Endodermal cell (in vitro differentiated cells): ENCODE data around the gene MCF2L2. TPM values are rescaled to one million over a fixed set of nuclear protein-coding genes. Genes with fewer than 3 reads are reported as not detected.

Experiments
- DNase-seq: peaks from one replicate; pipeline ENCODE4 v3.0.0-alpha.2; 2017
- H3K27ac ChIP-seq: 2 replicates; pipeline ENCODE4 v1.5.1; 2013; ENCODE audit warnings: mild to moderate bottlenecking, low read depth, low read length, moderate library complexity
- H3K27me3 ChIP-seq: 2 replicates; pipeline ENCODE4 v1.6.1; 2013; ENCODE audit warnings: mild to moderate bottlenecking, low read length, moderate library complexity; ENCODE audit not compliant: insufficient read depth, control insufficient read depth, poor library complexity, severe bottlenecking
- H3K36me3 ChIP-seq: 2 replicates; pipeline ENCODE4 v1.7.0; 2013; ENCODE audit warnings: mild to moderate bottlenecking, low read length, moderate library complexity; ENCODE audit not compliant: control insufficient read depth, insufficient read depth
- H3K4me1 ChIP-seq: one replicate; pipeline ENCODE4 v1.7.0; 2013; ENCODE audit warnings: low read length; ENCODE audit not compliant: control insufficient read depth, insufficient read depth
- H3K4me3 ChIP-seq: 2 replicates; pipeline ENCODE4 v1.5.1; 2013; ENCODE audit warnings: mild to moderate bottlenecking, low read length, moderate library complexity
- H3K9ac ChIP-seq: 2 replicates; pipeline ENCODE4 v1.6.1; 2013; ENCODE audit warnings: mild to moderate bottlenecking, low read length, moderate library complexity; ENCODE audit not compliant: poor library complexity, severe bottlenecking; ENCODE audit errors: extremely low read depth
- H3K9me3 ChIP-seq: 2 replicates; pipeline ENCODE4 v1.6.1; 2013; ENCODE audit warnings: mild to moderate bottlenecking, low read length, moderate library complexity; ENCODE audit not compliant: control insufficient read depth
- H3K27ac Mint-ChIP-seq: 2 replicates; pipeline ENCODE4 v1.8.0; 2020; ENCODE audit warnings: mixed read lengths
- H3K27me3 Mint-ChIP-seq: 2 replicates; pipeline ENCODE4 v1.8.0; 2021; ENCODE audit warnings: mild to moderate bottlenecking, mixed read lengths; ENCODE audit not compliant: insufficient read depth
- H3K36me3 Mint-ChIP-seq: 2 replicates; pipeline ENCODE4 v1.8.0; 2020; ENCODE audit warnings: low read depth, mixed read lengths
- H3K4me1 Mint-ChIP-seq: 2 replicates; pipeline ENCODE4 v1.8.0; 2020; ENCODE audit warnings: mixed read lengths
- H3K4me3 Mint-ChIP-seq: 2 replicates; pipeline ENCODE4 v1.8.0; 2020; ENCODE audit warnings: mild to moderate bottlenecking, moderate library complexity, mixed read lengths
- H3K9me3 Mint-ChIP-seq: 2 replicates; pipeline ENCODE4 v1.8.0; 2020; ENCODE audit warnings: mild to moderate bottlenecking, mixed read lengths
- WGBS, 2 experiments: methylation state at CpG; one replicate each; pipeline versions ENCODE4 v1.1.5 to v1.1.7; 2013; ENCODE audit warnings: missing lambda C conversion rate in 2 of 2, mixed read lengths in 1 of 2; ENCODE audit not compliant: insufficient coverage in 1 of 2, insufficient read length in 1 of 2; 5-methylcytosine and 5-hydroxymethylcytosine counted together
- total RNA-seq, 2 donors: library from RNA; stranded (reverse); fragmentation: NEBNext Ultra II Directional in 1 of 2; extraction: Animal tissue kit (Norgen Biotek cat#: 25700) in 1 of 2; gene quantifications; 2 replicates in 1 of 2; 3 replicates in 1 of 2; pipeline ENCODE4 v1.2.1, GENCODE V29; 2021
- TF ChIP-seq, protein P1 (sequence below): fragments of 200-600 bp; sonication (generic); conservative IDR thresholded peaks from 2 replicates; pipeline ENCODE4 v1.5.0; 2021; ENCODE audit warnings: antibody characterized with exemption, mild to moderate bottlenecking

Gene MCF2L2
- total RNA-seq, 2 donors from 2014 or later, result 72.6 to 86.5 TPM

DNA sequence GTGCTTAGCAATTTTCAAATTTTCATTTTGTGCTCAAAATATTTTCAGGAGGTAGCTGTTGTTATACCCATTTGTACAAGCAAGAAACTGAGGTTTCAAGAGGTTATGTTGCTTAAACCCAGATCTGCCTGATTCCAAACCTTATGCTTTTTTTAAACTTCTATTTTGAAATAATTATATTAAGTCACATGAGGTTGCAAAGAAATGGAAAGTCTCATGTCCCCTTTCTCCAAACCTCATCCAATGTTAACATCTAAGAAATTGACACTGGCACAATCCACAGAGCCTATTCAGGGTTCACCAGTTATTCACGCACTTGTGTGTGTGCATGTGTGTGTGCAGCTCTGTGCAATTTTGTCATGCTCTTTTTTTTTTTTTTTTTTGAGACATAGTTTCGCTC is 140.3 kb downstream of the MCF2L2 start:
- no peaks in the 10 kb centered on the region for H3K9me3 Mint-ChIP-seq
- no peak overlapping the region for H3K27ac ChIP-seq

DNA sequence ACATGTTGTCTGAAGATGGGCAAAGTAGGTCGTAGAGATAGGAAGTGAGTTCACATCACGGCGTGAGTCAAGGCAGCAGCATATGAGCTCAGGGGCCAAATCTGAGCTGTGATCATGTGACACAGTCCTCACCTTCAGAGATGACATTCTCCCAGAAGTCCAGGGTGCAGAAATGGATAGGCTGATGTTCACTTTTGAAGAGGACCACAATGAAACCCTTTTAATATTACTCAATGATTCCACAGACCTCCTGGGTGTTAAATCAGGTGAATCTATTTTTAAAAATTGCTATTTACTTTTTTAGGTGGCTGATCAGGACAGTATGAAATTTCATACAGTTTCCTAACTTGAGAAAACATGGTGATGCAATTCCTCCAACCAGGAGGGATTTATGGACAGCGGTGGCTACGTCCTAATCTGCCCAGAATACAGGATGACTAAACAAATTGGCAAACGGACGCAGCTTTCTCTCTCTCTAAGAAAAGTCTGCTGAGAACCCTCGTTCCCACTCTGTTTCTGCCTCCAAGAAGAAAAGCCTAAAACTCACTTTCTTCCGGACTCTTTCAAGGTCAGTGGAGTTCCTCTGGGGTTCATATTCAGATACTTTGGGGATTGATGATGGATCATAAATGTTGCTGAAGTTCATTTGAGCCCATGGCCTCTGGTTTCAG is 141.0 kb downstream of the MCF2L2 start:
- no peaks in the 10 kb centered on the region for H3K4me1 Mint-ChIP-seq
- no peak overlapping the region for H3K9ac ChIP-seq
- 94 to 96% methylated on average over 7 to 9 of the region's 9 CpGs for WGBS, 2 experiments
- H3K9me3 ChIP-seq, result no peaks in the 10 kb centered on the region
- no peaks in the 10 kb centered on the region for H3K4me1 ChIP-seq
- DNase-seq, result no peak
- no peak overlapping the region for H3K27ac ChIP-seq
- no peaks in the 10 kb centered on the region for H3K27me3 Mint-ChIP-seq
- no peak overlapping the region for H3K4me3 Mint-ChIP-seq
- H3K27ac Mint-ChIP-seq, result no peak overlapping the region
- H3K36me3 Mint-ChIP-seq, result peaks cover 78% of the 10 kb centered on the region
- H3K4me3 ChIP-seq, result no peak overlapping the region
- H3K36me3 ChIP-seq, result peaks cover 100% of the 10 kb centered on the region
- TF ChIP-seq, protein P1, sequence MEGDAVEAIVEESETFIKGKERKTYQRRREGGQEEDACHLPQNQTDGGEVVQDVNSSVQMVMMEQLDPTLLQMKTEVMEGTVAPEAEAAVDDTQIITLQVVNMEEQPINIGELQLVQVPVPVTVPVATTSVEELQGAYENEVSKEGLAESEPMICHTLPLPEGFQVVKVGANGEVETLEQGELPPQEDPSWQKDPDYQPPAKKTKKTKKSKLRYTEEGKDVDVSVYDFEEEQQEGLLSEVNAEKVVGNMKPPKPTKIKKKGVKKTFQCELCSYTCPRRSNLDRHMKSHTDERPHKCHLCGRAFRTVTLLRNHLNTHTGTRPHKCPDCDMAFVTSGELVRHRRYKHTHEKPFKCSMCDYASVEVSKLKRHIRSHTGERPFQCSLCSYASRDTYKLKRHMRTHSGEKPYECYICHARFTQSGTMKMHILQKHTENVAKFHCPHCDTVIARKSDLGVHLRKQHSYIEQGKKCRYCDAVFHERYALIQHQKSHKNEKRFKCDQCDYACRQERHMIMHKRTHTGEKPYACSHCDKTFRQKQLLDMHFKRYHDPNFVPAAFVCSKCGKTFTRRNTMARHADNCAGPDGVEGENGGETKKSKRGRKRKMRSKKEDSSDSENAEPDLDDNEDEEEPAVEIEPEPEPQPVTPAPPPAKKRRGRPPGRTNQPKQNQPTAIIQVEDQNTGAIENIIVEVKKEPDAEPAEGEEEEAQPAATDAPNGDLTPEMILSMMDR, result no peak
- no peaks in the 10 kb centered on the region for H3K9me3 Mint-ChIP-seq
- H3K27me3 ChIP-seq, result no peaks in the 10 kb centered on the region

More for the DNA sequence above, 140.3 kb downstream of the MCF2L2 start:
- Mint-ChIP-seq H3K4me3 (no peak overlapping the region), H3K4me1 (no peaks in the 10 kb centered on the region), H3K27me3 (no peaks in the 10 kb centered on the region), H3K27ac (no peak overlapping the region), H3K36me3 (peaks cover 78% of the 10 kb centered on the region)
- Histone ChIP-seq H3K9ac (no peak overlapping the region), H3K4me3 (no peak overlapping the region), H3K36me3 (peaks cover 100% of the 10 kb centered on the region), H3K9me3 (no peaks in the 10 kb centered on the region), H3K27me3 (no peaks in the 10 kb centered on the region), H3K4me1 (no peaks in the 10 kb centered on the region)
- 100% methylated on average over 2 of the region's 2 CpGs; no CpG with 5 or more reads in 1 of the 2 experiments for WGBS, 2 experiments
- no peak for DNase-seq
- TF ChIP-seq, protein P1, result no peak

DNA sequence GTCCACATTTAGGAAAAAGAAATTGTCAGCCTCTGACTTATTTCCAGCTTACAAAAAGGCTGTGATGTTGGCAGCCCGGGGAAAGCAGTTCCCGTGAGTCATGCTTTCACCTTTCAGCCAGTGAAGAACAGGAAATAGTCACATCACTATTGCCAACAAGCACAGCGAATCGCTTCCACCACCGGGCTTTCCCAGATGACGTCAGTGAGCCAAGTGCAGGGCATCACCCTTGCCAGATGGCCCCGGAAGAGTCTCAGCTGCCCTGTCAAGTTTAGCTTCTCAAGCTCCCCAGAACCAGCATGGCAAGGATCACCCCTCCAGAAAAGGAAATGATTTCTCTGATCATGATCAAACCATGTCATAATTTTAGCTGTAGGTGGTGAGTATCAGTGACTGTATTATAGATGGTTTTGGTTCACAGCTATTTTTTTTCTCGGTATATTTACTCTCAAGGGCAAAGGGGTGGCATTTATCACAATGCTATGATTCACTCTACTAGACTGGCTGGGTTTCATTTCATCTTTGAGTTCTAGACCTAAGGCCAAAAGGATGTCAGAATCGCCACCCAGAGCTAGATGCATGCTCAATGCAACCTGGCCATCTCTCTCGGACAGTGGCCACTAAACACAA is 142.5 kb downstream of the MCF2L2 start:
- H3K4me1 ChIP-seq, result no peaks in the 10 kb centered on the region
- H3K36me3 ChIP-seq, result peaks cover 96% of the 10 kb centered on the region
- H3K4me3 ChIP-seq, result no peak overlapping the region
- Mint-ChIP-seq H3K9me3 (no peaks in the 10 kb centered on the region), H3K27ac (no peak overlapping the region), H3K4me1 (no peaks in the 10 kb centered on the region), H3K36me3 (peaks cover 72% of the 10 kb centered on the region), H3K4me3 (no peak overlapping the region), H3K27me3 (no peaks in the 10 kb centered on the region)
- no peaks in the 10 kb centered on the region for H3K27me3 ChIP-seq
- TF ChIP-seq, protein P1, result no peak
- no peaks in the 10 kb centered on the region for H3K9me3 ChIP-seq
- 91 to 95% methylated on average over 5 to 10 of the region's 10 CpGs for WGBS, 2 experiments
- no peak overlapping the region for H3K27ac ChIP-seq
- no peak for DNase-seq
- H3K9ac ChIP-seq, result no peak overlapping the region
